CD14-positive monocyte (primary cell): ENCODE measurements around the gene SLC13A3. TPM values are rescaled to one million over a fixed set of nuclear protein-coding genes. Genes with fewer than 3 reads are reported as not detected.

Experiments
- DNase-seq, 3 donors: peaks; one replicate each; pipeline ENCODE4 v3.0.0-alpha.2; 2011 to 2022
- H2AFZ ChIP-seq: 2 replicates; pipeline ENCODE4 v1.6.0; 2012; ENCODE audit warnings: mild to moderate bottlenecking, low read depth, low read length, inconsistent platforms; ENCODE audit not compliant: insufficient read depth, poor library complexity, severe bottlenecking
- H3K27ac ChIP-seq, 2 donors: 1 replicate in 1 of 2; 2 replicates in 1 of 2; pipeline ENCODE4 v1.5.1; 2012 to 2013; ENCODE audit warnings: low read length in 2 of 2, control low read depth in 1 of 2, inconsistent platforms in 1 of 2, low read depth in 1 of 2, mild to moderate bottlenecking in 1 of 2
- H3K27me3 ChIP-seq, 2 donors: one replicate each; pipeline versions ENCODE4 v1.6.0 to v1.6.1; 2011 to 2013; ENCODE audit warnings: low read length in 2 of 2; ENCODE audit not compliant: control insufficient read depth in 2 of 2, insufficient read depth in 2 of 2
- H3K36me3 ChIP-seq, 2 donors: replicated peaks in 1 of 2; 1 replicate in 1 of 2; 2 replicates in 1 of 2; pipeline versions ENCODE4 v1.5.1 to v1.6.1; 2012 to 2013; ENCODE audit warnings: low read length in 2 of 2, control low read depth in 1 of 2, inconsistent platforms in 1 of 2, mild to moderate bottlenecking in 1 of 2; ENCODE audit not compliant: insufficient read depth in 2 of 2, control insufficient read depth in 1 of 2
- H3K4me1 ChIP-seq, 2 donors: 1 replicate in 1 of 2; 2 replicates in 1 of 2; pipeline versions ENCODE4 v1.5.1 to v1.6.1; 2012 to 2013; ENCODE audit warnings: low read length in 2 of 2, control low read depth in 1 of 2, inconsistent platforms in 1 of 2, mild to moderate bottlenecking in 1 of 2, moderate library complexity in 1 of 2; ENCODE audit not compliant: insufficient read depth in 2 of 2, control insufficient read depth in 1 of 2
- H3K4me2 ChIP-seq: replicated peaks from 2 replicates; pipeline ENCODE3; 2012; ENCODE audit warnings: low read length, moderate library complexity, mild to moderate bottlenecking; ENCODE audit not compliant: poor library complexity, severe bottlenecking; ENCODE audit errors: extremely low read depth
- H3K4me3 ChIP-seq, 3 experiments: fragments of 200-600 bp in 1 of 3; sonication (generic) in 1 of 3; replicated peaks in 1 of 3; 1 replicate in 2 of 3; 2 replicates in 1 of 3; pipeline ENCODE4 v1.5.1; 2011 to 2013; ENCODE audit warnings: low read length in 3 of 3, mild to moderate bottlenecking in 3 of 3, control low read depth in 2 of 3, low read depth in 2 of 3, inconsistent platforms in 1 of 3, moderate library complexity in 1 of 3
- H3K79me2 ChIP-seq: 2 replicates; pipeline ENCODE4 v1.6.0; 2012; ENCODE audit warnings: mild to moderate bottlenecking, control low read depth, inconsistent platforms, low read length, moderate library complexity; ENCODE audit not compliant: insufficient read depth
- H3K9ac ChIP-seq: 2 replicates; pipeline ENCODE4 v1.6.0; 2017; ENCODE audit warnings: low read length, mild to moderate bottlenecking; ENCODE audit not compliant: insufficient read depth, poor library complexity, severe bottlenecking
- H3K9me3 ChIP-seq, 2 donors: replicated peaks in 1 of 2; 1 replicate in 1 of 2; 2 replicates in 1 of 2; pipeline versions ENCODE4 v1.5.1 to v1.6.1; 2012 to 2013; ENCODE audit warnings: low read length in 2 of 2, control low read depth in 1 of 2; ENCODE audit not compliant: control insufficient read depth in 1 of 2, insufficient read depth in 1 of 2
- H4K20me1 ChIP-seq: 2 replicates; pipeline ENCODE4 v1.6.0; 2012; ENCODE audit warnings: mild to moderate bottlenecking, low read length, control low read depth, moderate library complexity; ENCODE audit not compliant: insufficient read depth
- H3K27ac Mint-ChIP-seq, 7 donors: one replicate each; pipeline ENCODE4 v1.8.0; 2020; ENCODE audit warnings: mild to moderate bottlenecking in 7 of 7, mixed read lengths in 7 of 7, moderate library complexity in 6 of 7, inconsistent platforms in 2 of 7
- H3K27me3 Mint-ChIP-seq, 3 donors: one replicate each; pipeline ENCODE4 v1.8.0; 2021 to 2022; ENCODE audit warnings: low read depth in 3 of 3, mild to moderate bottlenecking in 3 of 3, mixed read lengths in 3 of 3, moderate library complexity in 3 of 3, inconsistent platforms in 1 of 3
- H3K36me3 Mint-ChIP-seq, 2 donors: one replicate each; pipeline ENCODE4 v1.8.0; 2020; ENCODE audit warnings: mixed read lengths in 2 of 2, inconsistent platforms in 1 of 2, mild to moderate bottlenecking in 1 of 2
- H3K4me1 Mint-ChIP-seq: one replicate; pipeline ENCODE4 v1.8.0; 2020; ENCODE audit warnings: mild to moderate bottlenecking, mixed read lengths
- H3K4me3 Mint-ChIP-seq, 2 donors: one replicate each; pipeline ENCODE4 v1.8.0; 2020; ENCODE audit warnings: mild to moderate bottlenecking in 2 of 2, mixed read lengths in 2 of 2, moderate library complexity in 1 of 2
- H3K9me3 Mint-ChIP-seq, 7 donors: one replicate each; pipeline ENCODE4 v1.8.0; 2020 to 2022; ENCODE audit warnings: mixed read lengths in 7 of 7, mild to moderate bottlenecking in 6 of 7, moderate library complexity in 6 of 7, inconsistent platforms in 2 of 7
- WGBS: methylation state at CpG from one replicate; pipeline ENCODE4 v1.1.5; 2013; ENCODE audit warnings: missing lambda C conversion rate; ENCODE audit not compliant: insufficient coverage; 5-methylcytosine and 5-hydroxymethylcytosine counted together
- intact Hi-C, 2 donors: fragments of 100-400 bp; cut with micrococcal nuclease; formaldehyde crosslinking; loops; one replicate each; pipeline versions ENCODE4 v1.15.0 to v1.15.1; 2023
- polyA plus RNA-seq, 3 donors: library from polyadenylated mRNA; depleted of rRNA in 1 of 3; unstranded in 2 of 3; stranded (reverse) in 1 of 3; fragments of 300-500 nt in 2 of 3; fragments of >200 nt in 1 of 3; fragmentation: Illumina TruSeq in 2 of 3; gene quantifications; 1 replicate in 2 of 3; 2 replicates in 1 of 3; pipeline ENCODE4 v1.2.3, GENCODE V29; 2012 to 2021
- TF ChIP-seq, protein P1 (sequence below): fragments of 200-600 bp; IDR thresholded peaks from one replicate; pipeline ENCODE4 v1.8.0; 2022; ENCODE audit warnings: antibody characterized with exemption, mild to moderate bottlenecking

Gene SLC13A3
- polyA plus RNA-seq, 3 donors = 0.04 TPM; not detected in 2

DNA sequence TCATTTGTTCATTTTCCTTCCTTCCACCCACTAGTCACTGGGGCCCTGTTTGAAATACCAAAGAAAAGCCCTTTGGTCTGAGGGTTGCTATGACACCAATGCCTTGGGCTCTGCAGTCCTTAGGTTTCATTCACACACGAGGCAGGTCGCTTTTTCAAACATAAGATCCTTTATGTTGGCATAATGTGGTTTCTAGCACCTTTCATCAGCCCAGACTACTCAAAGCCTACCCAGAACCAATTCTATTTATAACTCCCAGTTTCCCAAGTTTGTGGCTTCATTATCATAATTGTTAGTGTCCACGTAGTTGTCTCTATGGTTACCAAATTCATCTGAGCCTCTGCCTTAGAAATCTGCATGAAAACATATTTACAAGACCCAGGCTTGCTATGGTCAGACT is 44.6 kb upstream of the SLC13A3 start:
- Histone ChIP-seq H3K79me2 (no peaks in the 10 kb centered on the region), H3K4me3 (no peak overlapping the region), H3K4me2 (no peak overlapping the region), H3K27me3 (no peaks in the 10 kb centered on the region), H3K27ac (no peak overlapping the region), H3K36me3 (no peaks in the 10 kb centered on the region), H2AFZ (peak overlapping the region; percentile 37), H4K20me1 (no peaks in the 10 kb centered on the region), H3K4me1 (peaks cover 10 to 11% of the 10 kb centered on the region in 2 donors), H3K9ac (no peak overlapping the region), H3K9me3 (no peaks in the 10 kb centered on the region)
- no peak for DNase-seq
- Mint-ChIP-seq H3K4me1 (peaks cover 17% of the 10 kb centered on the region), H3K36me3 (no peaks in the 10 kb centered on the region), H3K27ac (no peak overlapping the region), H3K27me3 (peaks cover 0 to 3% (median 1%) of the 10 kb centered on the region in 3 donors), H3K4me3 (no peak overlapping the region), H3K9me3 (peaks cover 0 to 6% (median 3%) of the 10 kb centered on the region in 7 donors)
- no CpG with 5 or more reads among the region's 3 CpGs for WGBS
- TF ChIP-seq, protein P1, sequence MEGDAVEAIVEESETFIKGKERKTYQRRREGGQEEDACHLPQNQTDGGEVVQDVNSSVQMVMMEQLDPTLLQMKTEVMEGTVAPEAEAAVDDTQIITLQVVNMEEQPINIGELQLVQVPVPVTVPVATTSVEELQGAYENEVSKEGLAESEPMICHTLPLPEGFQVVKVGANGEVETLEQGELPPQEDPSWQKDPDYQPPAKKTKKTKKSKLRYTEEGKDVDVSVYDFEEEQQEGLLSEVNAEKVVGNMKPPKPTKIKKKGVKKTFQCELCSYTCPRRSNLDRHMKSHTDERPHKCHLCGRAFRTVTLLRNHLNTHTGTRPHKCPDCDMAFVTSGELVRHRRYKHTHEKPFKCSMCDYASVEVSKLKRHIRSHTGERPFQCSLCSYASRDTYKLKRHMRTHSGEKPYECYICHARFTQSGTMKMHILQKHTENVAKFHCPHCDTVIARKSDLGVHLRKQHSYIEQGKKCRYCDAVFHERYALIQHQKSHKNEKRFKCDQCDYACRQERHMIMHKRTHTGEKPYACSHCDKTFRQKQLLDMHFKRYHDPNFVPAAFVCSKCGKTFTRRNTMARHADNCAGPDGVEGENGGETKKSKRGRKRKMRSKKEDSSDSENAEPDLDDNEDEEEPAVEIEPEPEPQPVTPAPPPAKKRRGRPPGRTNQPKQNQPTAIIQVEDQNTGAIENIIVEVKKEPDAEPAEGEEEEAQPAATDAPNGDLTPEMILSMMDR = no peak
- intact Hi-C loops = loop anchor here in 1 of 2 donors (5.0 kb wide), 1 partner anchor 456 kb away; no protein-coding TSS in a partner anchor

DNA sequence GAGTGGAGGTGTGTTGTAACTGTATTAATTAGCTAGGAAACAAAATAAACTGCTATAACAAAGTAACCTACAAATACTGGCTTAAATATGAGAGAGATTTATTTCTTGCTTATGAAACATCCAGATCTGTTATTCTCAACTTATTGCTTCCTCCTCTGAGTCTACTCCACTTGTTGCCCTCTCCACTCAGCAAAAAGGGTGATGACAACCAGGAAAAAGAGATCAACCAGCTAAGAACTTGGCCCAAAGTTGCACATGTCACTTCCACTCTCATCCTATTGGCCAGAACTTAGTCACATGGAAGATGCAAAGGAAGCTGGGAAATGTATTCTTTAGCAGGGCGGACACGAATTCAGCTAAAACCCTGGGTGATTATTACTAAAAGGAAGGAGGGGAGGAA is 43.2 kb upstream of the SLC13A3 start:
- Mint-ChIP-seq H3K36me3 (no peaks in the 10 kb centered on the region), H3K27me3 (peaks cover 0 to 1% (median 0%) of the 10 kb centered on the region in 3 donors), H3K9me3 (peaks cover 0 to 3% (median 0%) of the 10 kb centered on the region in 7 donors), H3K27ac (peak overlapping the region; percentile 28 to 86 (median 73)), H3K4me1 (peaks cover 26% of the 10 kb centered on the region), H3K4me3 (no peak overlapping the region)
- Histone ChIP-seq H3K27me3 (no peaks in the 10 kb centered on the region), H4K20me1 (no peaks in the 10 kb centered on the region), H3K79me2 (no peaks in the 10 kb centered on the region), H3K27ac (peak overlapping the region; percentile 39 to 67), H3K9me3 (no peaks in the 10 kb centered on the region), H3K4me3 (peak overlapping the region in 1 of 3 experiments; percentile 11), H3K4me1 (peaks cover 10 to 18% of the 10 kb centered on the region in 2 donors), H3K4me2 (peak overlapping the region; percentile 7), H3K9ac (no peak overlapping the region), H3K36me3 (no peaks in the 10 kb centered on the region), H2AFZ (peak overlapping the region; percentile 43)
- WGBS = no CpG with 5 or more reads among the region's 2 CpGs
- intact Hi-C loops = no loop called here
- TF ChIP-seq, protein P1 = no peak
- peak; percentile 56 to 71 (median 70) for DNase-seq
